Endometrial microvascular endothelial cells (primary cell): Measurements from ENCODE around the gene MORF4L2. TPM values are rescaled to one million over a fixed set of nuclear protein-coding genes. Genes with fewer than 3 reads are reported as not detected.

Experiments
- in situ Hi-C: cut with HindIII; loops from 2 replicates; pipeline ENCODE4 v1.10.0; 2017; ENCODE audit warnings: low sequenced_read_pairs, low pct_unique_long_range_greater_than_20kb; ENCODE audit errors: inconsistent ontology term
- total RNA-seq: library from RNA; depleted of rRNA; stranded (reverse); fragments of >200 nt; gene quantifications from one replicate; pipeline ENCODE4 v1.2.3, GENCODE V29; 2015; ENCODE audit errors: inconsistent ontology term

The MORF4L2 gene
- 385 TPM for total RNA-seq

GRCh38 chrX:103686199-103687072 is at the start of gene MORF4L2:
TSS of gene MORF4L2 (minus strand) at chrX:103686699. CDS start at chrX:103677027, 9,672 bp downstream.
- in situ Hi-C loops, result no loop called here

- in situ Hi-C loops, result no loop called here
These were observed 47.7 kb upstream of the MORF4L2 start for GRCh38 chrX:103734125-103734760.

- in situ Hi-C loops, result no loop called here
These were observed 46.5 kb upstream of the MORF4L2 start for GRCh38 chrX:103733017-103733416.

- in situ Hi-C loops, result no loop called here
These were observed 44.4 kb upstream of the MORF4L2 start for GRCh38 chrX:103730796-103731493.

- in situ Hi-C loops, result no loop called here
These were observed 43.8 kb upstream of the MORF4L2 start for GRCh38 chrX:103730147-103730795.

GRCh38 chrX:103729015-103729414 is 42.5 kb upstream of the MORF4L2 start:
- in situ Hi-C loops, result no loop called here

- in situ Hi-C loops, result no loop called here
These were observed 40.6 kb upstream of the MORF4L2 start for GRCh38 chrX:103727115-103727514.

- in situ Hi-C loops, result no loop called here
These were observed 40.0 kb upstream of the MORF4L2 start for GRCh38 chrX:103726477-103726876.

- in situ Hi-C loops, result no loop called here
These were observed 36.0 kb upstream of the MORF4L2 start for GRCh38 chrX:103722505-103722904.

GRCh38 chrX:103718120-103718519 is 31.6 kb upstream of the MORF4L2 start:
- in situ Hi-C loops, result no loop called here

GRCh38 chrX:103716962-103717361 is 30.5 kb upstream of the MORF4L2 start:
- in situ Hi-C loops, result no loop called here

GRCh38 chrX:103710609-103711008 is 24.1 kb upstream of the MORF4L2 start, which contains the start of gene TMEM31:
TSS of gene TMEM31 (plus strand) at chrX:103710909. CDS start at chrX:103712259, 1,350 bp downstream.
- in situ Hi-C loops, result no loop called here

- in situ Hi-C loops, result no loop called here
These were observed 18.4 kb upstream of the MORF4L2 start for GRCh38 chrX:103704863-103705262.

- in situ Hi-C loops, result no loop called here
These were observed 12.7 kb upstream of the MORF4L2 start for GRCh38 chrX:103699243-103699642.

- in situ Hi-C loops, result no loop called here
These were observed 11.2 kb upstream of the MORF4L2 start for GRCh38 chrX:103697687-103698086.

- in situ Hi-C loops, result no loop called here
These were observed 4.6 kb upstream of the MORF4L2 start for GRCh38 chrX:103691059-103691458.

GRCh38 chrX:103688946-103689345 is 2.4 kb upstream of the MORF4L2 start:
- in situ Hi-C loops, result no loop called here

- in situ Hi-C loops, result no loop called here
These were observed 1.2 kb upstream of the MORF4L2 start for GRCh38 chrX:103687696-103688201.
